ENCODE results near the gene ADD2. TPM values are rescaled to one million over a fixed set of nuclear protein-coding genes. Genes with fewer than 3 reads are reported as not detected.

Gene ADD2
- total and polyA plus RNA-seq, 7 experiments from 2014 or later = 1.8 to 18.8 (median 7.3) TPM

DNA sequence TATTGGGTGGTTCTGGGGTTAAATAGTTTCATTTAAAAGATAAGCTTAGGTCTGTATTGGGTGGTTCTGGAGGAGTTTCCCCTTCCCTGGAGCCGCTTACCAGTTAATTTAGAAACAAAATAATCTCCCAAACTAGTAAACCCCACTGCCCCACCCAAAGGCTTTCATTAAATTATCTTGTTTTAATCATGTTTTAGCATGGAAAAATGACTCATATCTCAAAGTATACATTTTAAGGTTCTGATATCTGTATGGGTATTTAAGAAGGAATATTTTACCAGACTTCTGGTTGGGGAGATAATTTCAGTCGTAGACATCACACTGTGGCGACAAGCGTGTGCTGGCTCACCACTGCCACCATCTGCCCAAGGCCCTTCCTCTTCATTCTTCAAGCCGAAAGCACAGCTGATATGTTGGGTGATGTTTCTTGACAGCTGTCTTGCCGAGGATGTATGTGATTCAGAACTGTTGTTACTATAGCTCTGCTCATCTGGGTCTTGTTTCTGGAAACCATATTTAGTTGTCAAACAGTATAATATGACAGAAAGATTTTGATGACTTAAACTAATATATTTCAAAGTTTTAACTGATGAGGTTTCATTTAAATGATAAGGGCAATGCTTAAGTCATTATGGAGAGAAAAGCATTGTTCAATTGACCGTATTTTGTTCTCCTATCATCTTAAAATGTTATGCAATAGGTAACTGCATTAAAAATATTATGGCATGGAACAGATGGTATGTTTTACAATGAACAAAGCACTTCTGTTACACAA is 17.3 kb upstream of the ADD2 start:
- Mint-ChIP-seq H3K27me3 (peaks cover 22 to 40% (median 24%) of the 10 kb centered on the region in 5 donors), H3K4me3 (no peak overlapping the region), H3K4me1 (peaks cover 9 to 12% (median 12%) of the 10 kb centered on the region in 7 donors), H3K36me3 (no peaks in the 10 kb centered on the region), H3K27ac (peak overlapping the region in 1 of 9 donors; percentile 78), H3K9me3 (no peaks in the 10 kb centered on the region)
- H3K9me3 ChIP-seq (ENCODE audit: control insufficient read depth in 2 of 3, low read length in 3 of 3) = no peaks in the 10 kb centered on the region
- ChIA-PET POLR2A (interaction anchor here (0.6 kb wide), 1 partner anchor 640 kb away, joined by 3 read pairs; no protein-coding TSS in a partner anchor), CTCF (interaction anchor here (0.6 to 3.3 kb wide), 12 partner anchors 10 to 482 kb away, joined by 3 to 45 read pairs (median 3); no protein-coding TSS in a partner anchor)
- no peaks in the 10 kb centered on the region for H3K4me1 ChIP-seq (ENCODE audit: control insufficient read depth in 2 of 2, insufficient read depth in 2 of 2, low read length in 2 of 2)
- peak; percentile 79 for ATAC-seq
- H3K27ac ChIP-seq (ENCODE audit: low read depth, low read length) = no peak overlapping the region
- intact Hi-C loops (cut with micrococcal nuclease) = loop anchor here (1.0 to 5.0 kb wide), 4 partner anchors 130 to 481 kb away; partner anchors contain the start of gene TGFA (in 1 of the 2)
- H3K36me3 ChIP-seq (ENCODE audit: control insufficient read depth in 2 of 3, insufficient read depth in 3 of 3, low read length in 3 of 3) = no peaks in the 10 kb centered on the region
- DNase-seq = peak in 6 of 9 donors; percentile 19 to 68 (median 56)
- H3K4me3 ChIP-seq (ENCODE audit: low read length) = no peak overlapping the region
- H3K27me3 ChIP-seq (ENCODE audit: control insufficient read depth in 2 of 2, insufficient read depth in 2 of 2, low read length in 2 of 2) = peaks cover 0 to 5% of the 10 kb centered on the region in 2 donors

DNA sequence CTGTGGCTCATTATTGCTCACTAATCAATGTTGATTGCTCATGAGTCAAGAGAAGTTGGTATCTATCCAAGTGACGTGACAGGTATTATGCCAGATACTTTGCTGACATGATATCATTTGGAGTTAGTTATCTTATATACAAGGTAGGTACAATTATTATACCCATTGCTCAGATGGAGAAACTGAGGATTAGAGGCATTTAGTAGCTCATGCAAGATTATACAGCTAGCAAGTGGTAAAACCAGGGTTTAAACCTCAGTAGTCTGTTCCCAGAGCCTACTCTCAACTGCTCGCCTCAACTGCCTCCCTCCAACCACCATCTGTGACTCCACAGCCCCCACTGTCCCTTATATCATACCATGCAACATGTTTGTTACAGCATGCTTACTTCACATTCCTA is 16.3 kb upstream of the ADD2 start:
- no peaks in the 10 kb centered on the region for H3K9me3 ChIP-seq (ENCODE audit: control insufficient read depth in 2 of 3, low read length in 3 of 3)
- Mint-ChIP-seq H3K27ac (no peak overlapping the region), H3K4me1 (peaks cover 4 to 7% (median 6%) of the 10 kb centered on the region in 7 donors), H3K9me3 (no peaks in the 10 kb centered on the region), H3K27me3 (peaks cover 15 to 34% (median 18%) of the 10 kb centered on the region in 5 donors), H3K4me3 (no peak overlapping the region), H3K36me3 (no peaks in the 10 kb centered on the region)
- H3K4me3 ChIP-seq (ENCODE audit: low read length) = no peak overlapping the region
- intact Hi-C loops (cut with micrococcal nuclease) = loop anchor here in 1 of 2 donors (2.0 kb wide), 1 partner anchor 480 kb away; no protein-coding TSS in a partner anchor
- H3K36me3 ChIP-seq (ENCODE audit: control insufficient read depth in 2 of 3, insufficient read depth in 3 of 3, low read length in 3 of 3) = no peaks in the 10 kb centered on the region
- ATAC-seq (no peak), DNase-seq (no peak)
- H3K4me1 ChIP-seq (ENCODE audit: control insufficient read depth in 2 of 2, insufficient read depth in 2 of 2, low read length in 2 of 2) = no peaks in the 10 kb centered on the region
- no peak overlapping the region for H3K27ac ChIP-seq (ENCODE audit: low read depth, low read length)
- H3K27me3 ChIP-seq (ENCODE audit: control insufficient read depth in 2 of 2, insufficient read depth in 2 of 2, low read length in 2 of 2) = no peaks in the 10 kb centered on the region
- POLR2A ChIA-PET = no interaction called here
- CTCF ChIA-PET = interaction anchor here (0.7 to 3.3 kb wide), 7 partner anchors 124 to 481 kb away, joined by 3 to 45 read pairs (median 3); no protein-coding TSS in a partner anchor

DNA sequence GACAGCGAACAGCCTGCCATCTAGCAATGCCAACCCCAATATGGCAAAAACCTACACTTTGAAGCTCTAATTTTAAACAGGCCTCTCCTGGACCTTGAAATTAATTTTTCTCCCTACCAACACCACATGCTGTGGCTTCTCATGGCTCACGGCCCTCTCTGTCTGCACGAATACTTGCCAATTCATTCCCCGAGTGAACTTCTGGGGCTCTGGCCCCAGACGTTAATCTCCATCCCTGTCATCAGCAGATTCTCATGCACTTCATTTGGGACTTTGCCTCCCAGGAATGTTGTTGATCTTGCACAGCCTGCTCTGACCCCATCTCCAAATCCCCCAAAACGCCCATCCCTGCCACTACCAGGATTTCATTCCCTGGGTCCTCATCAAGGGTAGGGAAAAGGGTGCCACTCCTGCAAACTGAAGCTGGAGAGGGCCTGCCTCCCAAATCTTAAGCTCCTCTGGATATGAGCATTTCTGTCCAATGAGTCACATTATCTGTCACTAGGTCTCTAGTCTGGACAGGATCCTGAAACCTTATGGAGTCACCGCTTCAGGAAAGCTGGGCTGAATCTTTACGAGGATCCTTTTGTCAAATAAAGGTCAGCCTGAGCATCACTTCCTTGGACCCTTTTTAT is 12.0 kb upstream of the ADD2 start:
- ChIA-PET POLR2A (interaction anchor here (0.6 kb wide), 1 partner anchor 10 kb away, joined by 4 read pairs; no protein-coding TSS in a partner anchor), CTCF (interaction anchor here (1.2 kb wide), 1 partner anchor 9 kb away, joined by 3 read pairs; no protein-coding TSS in a partner anchor)
- peaks cover 0 to 26% (median 11%) of the 10 kb centered on the region in 5 donors for H3K27me3 Mint-ChIP-seq
- peaks cover 0 to under 1% (median 0%) of the 10 kb centered on the region in 7 donors for H3K4me1 Mint-ChIP-seq
- Histone ChIP-seq H3K9me3 (ENCODE audit: control insufficient read depth in 2 of 3, low read length in 3 of 3) (no peaks in the 10 kb centered on the region), H3K27ac (ENCODE audit: low read depth, low read length) (no peak overlapping the region), H3K36me3 (ENCODE audit: control insufficient read depth in 2 of 3, insufficient read depth in 3 of 3, low read length in 3 of 3) (no peaks in the 10 kb centered on the region), H3K4me3 (ENCODE audit: low read length) (no peak overlapping the region), H3K27me3 (ENCODE audit: control insufficient read depth in 2 of 2, insufficient read depth in 2 of 2, low read length in 2 of 2) (no peaks in the 10 kb centered on the region), H3K4me1 (ENCODE audit: control insufficient read depth in 2 of 2, insufficient read depth in 2 of 2, low read length in 2 of 2) (no peaks in the 10 kb centered on the region)
- H3K27ac Mint-ChIP-seq = no peak overlapping the region
- H3K9me3 Mint-ChIP-seq = no peaks in the 10 kb centered on the region
- ATAC-seq (no peak), DNase-seq (no peak)
- H3K36me3 Mint-ChIP-seq = no peaks in the 10 kb centered on the region
- intact Hi-C loops (cut with micrococcal nuclease) = no loop called here
- no peak overlapping the region for H3K4me3 Mint-ChIP-seq

DNA sequence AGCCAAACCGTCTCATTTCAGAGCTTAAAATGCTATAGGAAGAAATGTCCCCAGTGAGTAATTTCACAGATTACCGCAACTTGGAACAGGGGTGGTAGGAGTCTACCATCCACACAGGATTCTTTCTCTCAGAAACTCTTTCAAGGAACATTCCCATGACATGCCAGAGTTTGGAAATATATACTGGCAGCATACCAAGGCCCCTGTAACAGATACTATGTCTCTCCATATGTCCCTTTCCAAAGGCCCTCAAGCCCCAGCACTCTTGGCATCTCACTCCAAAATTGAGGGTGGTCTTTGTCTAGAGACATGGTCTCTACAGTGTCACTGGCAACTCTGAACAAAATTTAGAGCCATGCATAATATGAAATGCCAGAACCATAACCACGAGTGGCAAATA is 11.5 kb upstream of the ADD2 start:
- ATAC-seq (no peak), DNase-seq (no peak)
- peaks cover 0 to 31% (median 15%) of the 10 kb centered on the region in 5 donors for H3K27me3 Mint-ChIP-seq
- no peak overlapping the region for H3K4me3 Mint-ChIP-seq
- H3K9me3 ChIP-seq (ENCODE audit: control insufficient read depth in 2 of 3, low read length in 3 of 3) = no peaks in the 10 kb centered on the region
- no peaks in the 10 kb centered on the region for H3K9me3 Mint-ChIP-seq
- ChIA-PET POLR2A (interaction anchor here (0.6 kb wide), 1 partner anchor 10 kb away, joined by 4 read pairs; no protein-coding TSS in a partner anchor), CTCF (interaction anchor here (1.2 kb wide), 1 partner anchor 10 kb away, joined by 3 read pairs; no protein-coding TSS in a partner anchor)
- H3K36me3 ChIP-seq (ENCODE audit: control insufficient read depth in 2 of 3, insufficient read depth in 3 of 3, low read length in 3 of 3) = no peaks in the 10 kb centered on the region
- intact Hi-C loops (cut with micrococcal nuclease) = no loop called here
- H3K4me1 ChIP-seq (ENCODE audit: control insufficient read depth in 2 of 2, insufficient read depth in 2 of 2, low read length in 2 of 2) = no peaks in the 10 kb centered on the region
- no peaks in the 10 kb centered on the region for H3K4me1 Mint-ChIP-seq
- H3K27ac ChIP-seq (ENCODE audit: low read depth, low read length) = no peak overlapping the region
- no peaks in the 10 kb centered on the region for H3K36me3 Mint-ChIP-seq
- H3K27me3 ChIP-seq (ENCODE audit: control insufficient read depth in 2 of 2, insufficient read depth in 2 of 2, low read length in 2 of 2) = no peaks in the 10 kb centered on the region
- no peak overlapping the region for H3K4me3 ChIP-seq (ENCODE audit: low read length)
- no peak overlapping the region for H3K27ac Mint-ChIP-seq

DNA sequence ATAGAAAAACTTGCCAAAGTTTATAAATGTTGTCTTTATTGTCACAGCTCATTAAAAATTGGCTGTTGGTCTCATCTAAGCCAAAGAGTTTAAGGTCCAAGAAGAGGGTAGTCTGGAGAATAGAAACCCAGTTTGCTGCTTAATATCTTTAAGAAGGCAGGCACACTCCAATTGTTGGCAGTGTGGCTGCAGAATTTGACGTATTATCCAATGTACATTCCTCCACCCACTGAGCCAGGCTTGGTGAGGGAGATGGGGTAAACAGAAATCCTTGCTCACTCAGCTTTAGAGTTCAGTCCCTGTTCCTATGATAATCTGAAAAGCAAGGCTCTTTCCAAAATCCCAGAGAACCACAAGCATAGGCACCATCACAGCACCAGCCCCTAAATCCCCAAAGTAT is 10.7 kb upstream of the ADD2 start:
- H3K36me3 Mint-ChIP-seq = peaks cover 0 to 2% (median 0%) of the 10 kb centered on the region in 5 donors
- H3K4me1 Mint-ChIP-seq = no peaks in the 10 kb centered on the region
- H3K27ac Mint-ChIP-seq = peak overlapping the region in 1 of 9 donors; percentile 60
- H3K4me1 ChIP-seq (ENCODE audit: control insufficient read depth in 2 of 2, insufficient read depth in 2 of 2, low read length in 2 of 2) = no peaks in the 10 kb centered on the region
- H3K4me3 Mint-ChIP-seq = no peak overlapping the region
- intact Hi-C loops (cut with micrococcal nuclease) = no loop called here
- peaks cover 7 to 39% (median 20%) of the 10 kb centered on the region in 5 donors for H3K27me3 Mint-ChIP-seq
- no peaks in the 10 kb centered on the region for H3K27me3 ChIP-seq (ENCODE audit: control insufficient read depth in 2 of 2, insufficient read depth in 2 of 2, low read length in 2 of 2)
- ChIA-PET CTCF (interaction anchor here (0.6 to 0.8 kb wide), 3 partner anchors 10 to 835 kb away, joined by 3 read pairs; no protein-coding TSS in a partner anchor), POLR2A (no interaction called here)
- no peak overlapping the region for H3K4me3 ChIP-seq (ENCODE audit: low read length)
- H3K9me3 Mint-ChIP-seq = peaks cover 0 to 1% (median 0%) of the 10 kb centered on the region in 11 donors
- no peak for DNase-seq
- H3K36me3 ChIP-seq (ENCODE audit: control insufficient read depth in 2 of 3, insufficient read depth in 3 of 3, low read length in 3 of 3) = no peaks in the 10 kb centered on the region
- no peak overlapping the region for H3K27ac ChIP-seq (ENCODE audit: low read depth, low read length)
- ATAC-seq = no peak
- no peaks in the 10 kb centered on the region for H3K9me3 ChIP-seq (ENCODE audit: control insufficient read depth in 2 of 3, low read length in 3 of 3)

DNA sequence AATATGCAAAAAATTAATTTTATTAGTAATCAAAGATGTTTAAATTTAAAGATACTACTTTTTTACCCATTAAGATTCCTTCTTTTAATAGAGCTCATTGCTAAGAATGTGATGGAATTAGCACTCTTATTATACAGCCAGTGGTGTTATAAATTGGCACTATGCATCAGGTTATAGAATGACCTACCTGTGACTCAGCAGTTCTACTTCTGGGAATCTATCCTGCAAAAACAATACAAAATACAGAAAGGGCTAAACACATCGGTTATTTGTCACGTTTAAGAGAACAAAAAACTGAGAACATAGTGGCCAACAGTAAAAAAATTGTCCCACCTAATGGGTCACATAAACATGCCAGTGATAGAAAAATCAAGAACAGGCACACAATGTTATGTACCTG is 9.4 kb upstream of the ADD2 start:
- no peak for ATAC-seq
- Mint-ChIP-seq H3K9me3 (peaks cover 0 to 3% (median 0%) of the 10 kb centered on the region in 11 donors), H3K27me3 (peaks cover 11 to 52% (median 28%) of the 10 kb centered on the region in 5 donors), H3K4me1 (no peaks in the 10 kb centered on the region), H3K36me3 (peaks cover 0 to 5% (median 0%) of the 10 kb centered on the region in 5 donors), H3K27ac (no peak overlapping the region), H3K4me3 (no peak overlapping the region)
- Histone ChIP-seq H3K27me3 (ENCODE audit: control insufficient read depth in 2 of 2, insufficient read depth in 2 of 2, low read length in 2 of 2) (no peaks in the 10 kb centered on the region), H3K27ac (ENCODE audit: low read depth, low read length) (no peak overlapping the region), H3K4me3 (ENCODE audit: low read length) (no peak overlapping the region), H3K9me3 (ENCODE audit: control insufficient read depth in 2 of 3, low read length in 3 of 3) (no peaks in the 10 kb centered on the region), H3K4me1 (ENCODE audit: control insufficient read depth in 2 of 2, insufficient read depth in 2 of 2, low read length in 2 of 2) (no peaks in the 10 kb centered on the region), H3K36me3 (ENCODE audit: control insufficient read depth in 2 of 3, insufficient read depth in 3 of 3, low read length in 3 of 3) (no peaks in the 10 kb centered on the region)
- DNase-seq = no peak
- intact Hi-C loops (cut with micrococcal nuclease) = no loop called here
- POLR2A ChIA-PET = interaction anchor here (0.7 kb wide), 1 partner anchor 516 kb away, joined by 3 read pairs; no protein-coding TSS in a partner anchor
- CTCF ChIA-PET = no interaction called here
